Activated T-helper 2 cell treated with anti-CD3 and anti-CD28 coated beads, Interferon-gamma antibody, Interleukin-2, Interleukin-4, amounts not matched to agents 10 μg/mL and 5 μg/mL and 100 μg/mL, durations not matched to agents 14 hours and 24 hours and 36 hours (primary cell): ENCODE results near the gene SSX4B. TPM values are rescaled to one million over a fixed set of nuclear protein-coding genes. Genes with fewer than 3 reads are reported as not detected.
"Not testable (repeated sequence)": the region's sequence is repeated elsewhere in the genome, so short reads cannot be mapped to it uniquely, and the experiment has no call there.

ENCODE experiments used
- DNase-seq: peaks from one replicate; pipeline ENCODE4 v3.0.0; 2021; ENCODE audit warnings: low spot score
- H3K27ac Mint-ChIP-seq: one replicate; pipeline ENCODE4 v1.8.0; 2021; ENCODE audit warnings: mixed read lengths
- H3K27me3 Mint-ChIP-seq: one replicate; pipeline ENCODE4 v1.8.0; 2021; ENCODE audit warnings: low read depth, mixed read lengths
- H3K36me3 Mint-ChIP-seq: one replicate; pipeline ENCODE4 v1.8.0; 2021; ENCODE audit warnings: low read depth, mixed read lengths
- H3K4me1 Mint-ChIP-seq: one replicate; pipeline ENCODE4 v1.8.0; 2021; ENCODE audit warnings: low read depth, mixed read lengths
- H3K4me3 Mint-ChIP-seq: one replicate; pipeline ENCODE4 v1.8.0; 2021; ENCODE audit warnings: low read depth, mild to moderate bottlenecking, moderate library complexity, mixed read lengths
- H3K9me3 Mint-ChIP-seq: one replicate; pipeline ENCODE4 v1.8.0; 2021; ENCODE audit warnings: mixed read lengths
- intact Hi-C: fragments of 100-400 bp; cut with micrococcal nuclease; formaldehyde crosslinking; loops from one replicate; pipeline ENCODE4 v1.15.1; 2023
- total RNA-seq: library from RNA; stranded (reverse); gene quantifications from 2 replicates; pipeline ENCODE4 v1.2.3, GENCODE V29; 2022

The SSX4B gene
- total RNA-seq, 1 donor from 2014 or later = not detected

- intact Hi-C loops, H3K27me3 Mint-ChIP-seq, H3K36me3 Mint-ChIP-seq, H3K9me3 Mint-ChIP-seq, H3K4me1 Mint-ChIP-seq, DNase-seq, H3K27ac Mint-ChIP-seq, H3K4me3 Mint-ChIP-seq: not testable (repeated sequence)
These were observed 13.9 kb downstream of the SSX4B start for GRCh38 chrX:48397825-48398224.

GRCh38 chrX:48396931-48397330, 14.8 kb downstream of the SSX4B start:
- H3K27me3 Mint-ChIP-seq, H3K9me3 Mint-ChIP-seq, H3K4me1 Mint-ChIP-seq, H3K27ac Mint-ChIP-seq, H3K36me3 Mint-ChIP-seq, intact Hi-C loops, H3K4me3 Mint-ChIP-seq, DNase-seq: not testable (repeated sequence)

- H3K4me3 Mint-ChIP-seq, H3K9me3 Mint-ChIP-seq, H3K27ac Mint-ChIP-seq, DNase-seq, H3K27me3 Mint-ChIP-seq, H3K4me1 Mint-ChIP-seq, intact Hi-C loops, H3K36me3 Mint-ChIP-seq: not testable (repeated sequence)
These were observed 28.5 kb downstream of the SSX4B start, which contains the start of gene SSX4 for GRCh38 chrX:48383239-48383638. Gene SSX4 (plus strand): TSS chrX:48383539. CDS start chrX:48384054, 515 bp downstream.

DNA sequence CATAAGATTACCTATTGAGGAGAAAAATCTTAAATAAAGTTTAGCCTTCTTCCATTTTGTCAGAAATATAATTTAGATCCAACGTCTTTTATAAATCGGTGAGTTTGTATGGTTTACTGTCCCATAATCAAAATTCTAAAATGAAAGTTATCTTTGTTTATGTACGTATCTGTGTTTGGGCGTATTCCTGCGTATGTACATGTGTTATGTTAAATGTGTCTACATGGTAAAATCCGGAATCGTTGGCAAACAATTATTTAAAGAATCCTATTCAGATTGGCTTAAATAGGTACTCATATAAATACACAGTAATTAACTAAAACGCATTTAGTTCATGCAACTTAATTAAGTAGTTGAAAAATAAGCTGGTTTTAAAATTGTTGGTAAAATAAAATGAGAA, 41.4 kb downstream of the SSX4B start:
- H3K4me1 Mint-ChIP-seq, intact Hi-C loops, H3K9me3 Mint-ChIP-seq, H3K4me3 Mint-ChIP-seq, H3K36me3 Mint-ChIP-seq, H3K27ac Mint-ChIP-seq, DNase-seq, H3K27me3 Mint-ChIP-seq: not testable (repeated sequence)

DNA sequence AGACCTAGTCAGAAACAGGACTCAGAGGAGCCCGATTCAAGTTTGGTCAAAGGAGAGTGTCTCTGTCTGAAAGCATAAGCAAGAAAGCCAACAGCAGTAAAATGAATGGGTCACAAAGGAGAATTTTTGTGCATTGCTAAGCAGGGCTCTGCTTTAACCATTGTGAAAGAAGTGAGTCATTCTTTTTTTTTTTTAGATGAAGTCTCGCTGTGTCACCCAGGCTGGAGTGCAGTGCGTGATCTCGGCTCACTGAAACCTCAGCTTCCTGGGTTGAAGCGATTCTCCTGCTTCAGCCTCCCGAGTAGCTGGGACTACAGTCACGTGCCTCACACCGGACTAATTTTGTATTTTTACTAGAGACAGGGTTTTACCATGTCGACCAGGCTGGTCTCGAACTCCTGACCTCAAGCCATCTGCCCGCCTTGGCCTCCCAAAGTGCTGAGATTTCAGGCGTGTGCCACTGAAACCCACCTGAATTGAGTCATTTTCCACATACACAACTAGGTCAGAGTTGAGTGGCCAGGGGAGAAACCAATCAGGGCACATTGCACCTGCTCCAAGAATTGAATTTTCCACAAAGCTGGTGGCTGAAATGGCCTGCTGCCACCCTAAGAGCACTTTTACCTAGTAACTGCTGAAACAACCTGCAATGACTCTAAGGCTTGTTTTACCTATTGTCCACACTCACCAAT, 43.9 kb downstream of the SSX4B start:
- H3K27me3 Mint-ChIP-seq, H3K4me3 Mint-ChIP-seq, H3K9me3 Mint-ChIP-seq, H3K27ac Mint-ChIP-seq, intact Hi-C loops, H3K4me1 Mint-ChIP-seq, DNase-seq, H3K36me3 Mint-ChIP-seq: not testable (repeated sequence)

DNA sequence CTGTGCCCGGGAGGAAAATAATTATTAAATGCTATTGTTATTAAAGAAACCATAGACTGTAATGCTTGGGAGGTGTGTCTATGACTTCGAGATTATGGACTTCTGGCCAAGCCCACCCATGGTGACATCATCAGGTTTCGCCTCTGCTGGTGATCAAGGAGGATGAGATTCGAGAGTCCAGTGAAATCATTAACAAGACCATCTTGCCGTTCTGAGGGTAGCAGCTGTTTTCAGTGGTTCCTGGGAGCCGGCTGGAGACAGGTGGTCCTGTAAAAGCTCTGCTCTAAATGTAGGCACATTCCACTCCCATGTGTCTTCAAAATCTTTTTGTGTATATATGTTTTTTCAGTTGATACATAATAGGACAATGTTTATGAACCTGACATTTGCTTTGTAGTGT, 52.5 kb downstream of the SSX4B start:
- H3K36me3 Mint-ChIP-seq, H3K4me3 Mint-ChIP-seq, intact Hi-C loops, DNase-seq, H3K9me3 Mint-ChIP-seq, H3K4me1 Mint-ChIP-seq, H3K27ac Mint-ChIP-seq, H3K27me3 Mint-ChIP-seq: not testable (repeated sequence)

DNA sequence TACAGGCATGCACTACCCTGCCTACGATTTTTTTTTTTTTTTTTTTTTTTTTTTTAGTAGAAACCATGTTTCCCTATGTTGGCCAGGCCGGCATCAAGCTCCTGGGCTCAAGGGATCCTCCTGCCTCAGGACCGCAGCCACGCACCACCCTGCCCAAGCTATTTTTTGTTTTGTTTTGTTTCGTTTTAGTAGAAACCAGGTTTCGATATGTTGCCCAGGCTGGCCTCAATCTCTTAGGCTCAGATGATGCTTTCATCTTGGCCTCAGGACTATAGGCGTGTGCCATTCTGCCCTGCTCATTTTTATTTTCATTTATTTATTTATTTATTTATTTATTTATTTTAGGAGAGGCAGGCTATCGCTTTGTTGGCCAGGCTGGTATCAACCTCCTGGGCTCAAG, 54.1 kb downstream of the SSX4B start:
- Mint-ChIP-seq H3K4me1 (no peaks in the 10 kb centered on the region), H3K4me3 (no peak overlapping the region), H3K36me3 (no peaks in the 10 kb centered on the region), H3K9me3 (no peaks in the 10 kb centered on the region), H3K27me3 (peaks cover 2% of the 10 kb centered on the region), H3K27ac (no peak overlapping the region)
- no peak for DNase-seq
- intact Hi-C loops = no loop called here

GRCh38 chrX:48356315-48357094, 55.3 kb downstream of the SSX4B start, which contains the start of gene SSX3:
Gene SSX3 (minus strand): TSS chrX:48356703. CDS start chrX:48355249, 1,454 bp downstream.
- H3K4me3 Mint-ChIP-seq, H3K27ac Mint-ChIP-seq, H3K4me1 Mint-ChIP-seq, H3K36me3 Mint-ChIP-seq, intact Hi-C loops, H3K27me3 Mint-ChIP-seq, DNase-seq, H3K9me3 Mint-ChIP-seq: not testable (repeated sequence)

Other genes starting within 250 kb of the SSX4B start
- gene SSX5, start 215.2 kb downstream of the SSX4B start, total RNA-seq = not detected in 2 replicates
- not detected in 2 replicates for gene SSX1, start 156.6 kb downstream of the SSX4B start, total RNA-seq
- not detected in 2 replicates for gene SSX3, start 55.3 kb downstream of the SSX4B start, total RNA-seq
- not detected in 2 replicates for gene SSX4, start 28.4 kb downstream of the SSX4B start, total RNA-seq
- gene SLC38A5, start 58.3 kb upstream of the SSX4B start, total RNA-seq = 146 and 147 TPM in 2 replicates
- gene FTSJ1, start 64.2 kb upstream of the SSX4B start, total RNA-seq = 84.6 and 89.8 TPM in 2 replicates
- 16.5 and 17.7 TPM in 2 replicates for gene PORCN, start 97.0 kb upstream of the SSX4B start, total RNA-seq
- 209 and 212 TPM in 2 replicates for gene EBP, start 109.8 kb upstream of the SSX4B start, total RNA-seq
- gene TBC1D25, start 127.8 kb upstream of the SSX4B start, total RNA-seq = 16.0 and 18.3 TPM in 2 replicates
- gene RBM3, start 162.5 kb upstream of the SSX4B start, total RNA-seq = 345 and 346 TPM in 2 replicates
- 43.4 and 44.7 TPM in 2 replicates for gene WDR13, start 185.5 kb upstream of the SSX4B start, total RNA-seq